Measurements from ENCODE around the gene METTL9.
A peak's percentile ranks its signal among the peaks of the same experiment; 100 is the strongest.
"Not testable (repeated sequence)": the region's sequence is repeated elsewhere in the genome, so short reads cannot be mapped to it uniquely, and the experiment has no call there.

The METTL9 gene

GRCh38 chr16:21637032-21637968 is 37.9 kb downstream of the METTL9 start:
- DNase-seq (ENCODE audit: low read depth): no peak

GRCh38 chr16:21638573-21638975 is 39.2 kb downstream of the METTL9 start:
- no peak for DNase-seq (ENCODE audit: low read depth)

GRCh38 chr16:21639493-21639892 is 40.1 kb downstream of the METTL9 start:
- no peak for DNase-seq (ENCODE audit: low read depth)

DNA sequence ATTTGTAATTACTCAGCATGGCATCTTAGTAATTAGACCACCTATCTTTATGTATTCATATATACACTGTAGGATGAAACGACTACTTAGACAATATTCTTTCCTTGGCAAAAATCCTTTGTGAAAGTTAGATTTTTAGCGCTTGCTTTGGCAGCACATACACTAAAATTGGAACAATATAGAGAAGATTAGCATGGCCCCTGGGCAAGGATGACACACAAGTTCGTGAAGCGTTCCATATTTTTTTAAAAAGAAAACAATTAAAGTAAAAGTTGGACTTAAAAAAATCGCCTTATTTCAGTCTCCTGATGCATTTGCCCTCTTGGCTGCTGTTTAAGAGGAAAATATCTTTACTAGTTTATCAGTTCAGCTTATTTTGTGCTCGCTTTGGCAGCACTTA is 42.5 kb downstream of the METTL9 start:
- DNase-seq (ENCODE audit: low read depth): no peak

DNA sequence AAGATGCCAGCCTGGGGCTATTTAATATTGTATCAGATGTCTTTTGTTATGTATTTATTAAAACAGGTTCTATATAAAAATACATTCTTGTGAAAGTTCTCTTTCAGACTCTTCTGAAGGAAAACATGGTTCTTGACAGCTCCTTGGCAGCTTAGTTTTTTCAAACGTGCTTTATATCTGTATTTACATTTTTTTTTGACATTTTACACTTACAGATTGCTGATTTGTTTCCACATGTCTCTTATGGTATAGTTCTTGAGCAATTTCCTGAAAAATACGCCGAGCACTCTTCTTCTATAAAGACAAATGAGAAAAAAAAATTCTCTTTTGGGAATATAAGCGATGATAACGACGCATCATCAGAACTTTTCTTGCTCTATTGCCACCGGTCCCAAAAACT is 43.5 kb downstream of the METTL9 start:
- DNase-seq (ENCODE audit: low read depth): no peak

DNA sequence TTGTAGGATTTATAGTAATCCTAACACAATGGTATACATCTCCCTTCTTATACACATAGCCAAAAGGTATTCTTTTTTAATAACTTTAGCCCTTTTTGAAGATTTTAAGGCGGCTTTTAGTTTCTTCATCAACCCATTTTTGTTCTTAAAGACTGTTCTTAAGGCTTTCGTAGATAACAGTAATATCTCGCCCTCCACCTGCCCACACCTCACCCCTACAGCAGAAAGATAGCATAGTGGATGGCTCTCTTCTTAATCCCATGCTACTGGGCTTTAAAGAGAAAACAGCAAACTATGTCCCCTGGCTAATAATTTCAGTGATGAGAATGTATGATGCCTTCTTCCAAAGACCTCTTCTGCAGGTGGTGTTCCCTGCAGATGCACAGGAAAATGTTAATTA is 44.4 kb downstream of the METTL9 start:
- no peak for DNase-seq (ENCODE audit: low read depth)

GRCh38 chr16:21644674-21645073 is 45.3 kb downstream of the METTL9 start:
- DNase-seq (ENCODE audit: low read depth): no peak

- DNase-seq (ENCODE audit: low read depth): peak; percentile 8
Measured at GRCh38 chr16:21645261-21645721, 45.9 kb downstream of the METTL9 start.

DNA sequence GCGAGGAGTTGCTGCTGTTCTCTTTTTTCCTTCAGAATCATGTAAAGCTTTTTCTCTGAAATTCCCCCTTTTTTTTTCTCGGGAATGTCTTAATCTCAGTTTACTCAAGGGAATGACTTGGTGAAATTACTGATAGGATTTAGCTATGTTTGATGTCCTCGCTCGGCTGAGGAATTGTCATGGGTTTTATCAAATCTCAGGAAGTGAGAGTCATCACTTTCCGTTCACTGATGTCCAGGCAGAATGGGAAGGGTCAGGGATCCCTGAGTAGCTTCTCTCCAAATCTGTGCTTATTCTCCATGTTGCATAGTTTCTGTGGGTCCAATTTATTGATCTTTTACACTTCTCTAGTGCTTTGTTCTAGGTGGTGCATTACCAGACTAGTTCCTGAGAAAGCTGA is 46.7 kb downstream of the METTL9 start:
- DNase-seq (ENCODE audit: low read depth): no peak

DNA sequence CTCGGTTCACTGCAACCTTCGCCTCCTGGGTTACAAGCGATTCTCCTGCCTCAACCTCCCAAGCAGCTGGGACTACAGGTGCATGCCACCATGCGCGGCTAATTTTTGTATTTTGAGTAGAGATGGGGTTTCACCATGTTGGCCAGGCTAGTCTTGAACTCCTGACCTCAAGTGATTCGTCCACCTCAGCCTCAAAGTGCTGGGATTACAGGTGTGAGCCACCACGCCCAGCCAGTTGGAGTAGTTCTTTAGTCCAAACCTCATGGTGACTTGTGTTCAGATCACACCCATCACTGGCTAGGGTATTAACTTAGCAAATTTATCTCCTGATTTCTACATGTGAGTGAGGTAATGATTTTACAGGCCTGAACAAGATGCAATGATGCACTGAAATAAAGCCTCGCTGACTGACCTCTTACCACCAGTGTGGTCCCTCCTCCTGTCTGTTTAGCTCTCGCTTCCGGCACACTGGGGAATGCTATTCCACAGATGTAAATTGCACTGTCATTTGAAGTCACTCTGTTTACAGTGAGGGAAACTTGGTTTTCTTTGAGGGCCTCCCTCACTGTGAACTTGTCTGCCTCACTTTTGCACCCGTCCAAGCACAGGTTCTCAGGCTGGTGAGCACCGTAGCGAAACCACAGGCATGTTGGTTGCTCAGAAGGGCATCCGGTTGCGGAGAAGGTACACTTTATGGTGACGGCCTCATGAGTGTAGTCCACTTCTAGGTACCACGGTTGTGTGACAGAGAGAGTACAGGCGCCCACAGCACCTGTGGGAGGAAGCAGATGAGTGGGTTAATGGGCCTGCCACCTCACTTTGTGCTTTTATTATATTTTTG is 47.6 kb downstream of the METTL9 start:
- DNase-seq (ENCODE audit: low read depth): peak; percentile 42

DNA sequence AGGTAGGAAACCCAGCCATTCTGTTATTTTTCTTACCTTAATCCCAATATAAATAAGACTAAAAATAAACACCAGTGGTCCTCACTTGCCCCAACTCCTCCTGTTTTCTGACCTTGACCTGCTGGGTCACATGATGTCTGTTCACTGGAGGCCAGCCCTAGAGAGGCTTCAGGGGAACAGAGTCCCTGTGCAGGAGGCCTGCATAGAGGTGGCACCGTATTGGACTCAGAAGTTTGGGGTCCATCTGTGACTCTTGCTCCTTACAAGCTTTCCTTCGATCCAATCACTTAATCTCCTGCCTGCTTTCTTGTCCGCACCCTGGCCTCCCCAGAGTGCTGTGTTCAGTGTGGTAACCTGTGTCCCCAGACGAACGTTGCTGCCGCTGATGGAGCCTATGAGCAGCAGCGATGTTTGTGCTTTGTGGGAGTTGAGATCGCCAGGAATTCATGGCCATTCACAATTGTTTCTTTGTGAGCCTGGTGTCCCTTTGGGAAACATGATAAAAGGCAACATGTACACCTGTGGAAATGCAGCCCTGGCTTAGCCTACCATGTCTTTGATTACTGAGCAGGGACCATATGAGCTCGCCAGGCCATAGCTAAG is 48.3 kb downstream of the METTL9 start:
- no peak for DNase-seq (ENCODE audit: low read depth)

DNA sequence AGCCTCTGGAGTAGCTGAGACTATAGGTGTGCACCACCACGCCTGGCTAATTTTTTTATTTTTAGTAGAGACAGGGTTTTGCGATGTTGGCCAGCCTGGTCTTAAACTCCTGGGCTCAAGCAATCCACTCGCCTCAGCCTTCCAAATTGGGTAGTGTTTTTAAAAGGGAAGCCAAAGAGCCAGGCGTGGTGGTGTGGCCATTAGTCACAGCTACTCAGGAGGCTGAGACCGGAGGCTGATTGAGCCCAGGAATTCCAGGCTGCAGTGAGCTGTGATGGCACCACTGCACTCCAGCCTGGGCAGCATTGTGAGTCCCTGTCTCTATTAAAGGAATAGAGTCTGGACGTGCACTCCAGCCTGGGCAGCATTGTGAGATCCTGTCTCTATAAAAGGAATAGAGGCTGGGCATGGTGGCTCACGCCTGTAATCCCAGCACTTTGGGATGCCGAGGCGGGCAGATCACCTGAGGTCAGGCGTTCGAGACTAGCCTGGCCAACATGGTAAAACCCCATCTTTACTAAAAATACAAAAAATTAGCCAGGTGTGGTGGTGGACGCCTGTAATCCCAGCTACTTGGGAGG is 50.5 kb downstream of the METTL9 start:
- not testable (repeated sequence) for DNase-seq (ENCODE audit: low read depth)

DNA sequence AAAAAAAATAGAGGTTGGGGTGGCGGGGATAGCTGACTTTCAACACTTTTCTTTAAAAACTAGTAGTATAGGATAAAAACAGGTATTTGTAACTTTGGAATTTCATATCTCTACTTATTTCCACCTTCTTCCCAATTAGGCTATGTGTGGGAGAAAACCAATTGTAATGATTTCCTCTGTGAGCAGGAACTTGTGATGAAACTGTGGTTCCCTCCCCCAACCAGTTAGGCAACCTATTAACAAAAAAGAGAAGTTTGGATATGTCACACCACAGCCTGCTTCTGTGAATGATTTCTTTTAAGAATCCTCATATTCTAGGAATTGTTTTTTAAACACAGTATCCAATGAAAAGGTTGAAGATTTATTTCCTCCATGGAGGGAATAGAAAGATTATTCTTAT is 51.1 kb downstream of the METTL9 start:
- DNase-seq (ENCODE audit: low read depth): no peak

DNA sequence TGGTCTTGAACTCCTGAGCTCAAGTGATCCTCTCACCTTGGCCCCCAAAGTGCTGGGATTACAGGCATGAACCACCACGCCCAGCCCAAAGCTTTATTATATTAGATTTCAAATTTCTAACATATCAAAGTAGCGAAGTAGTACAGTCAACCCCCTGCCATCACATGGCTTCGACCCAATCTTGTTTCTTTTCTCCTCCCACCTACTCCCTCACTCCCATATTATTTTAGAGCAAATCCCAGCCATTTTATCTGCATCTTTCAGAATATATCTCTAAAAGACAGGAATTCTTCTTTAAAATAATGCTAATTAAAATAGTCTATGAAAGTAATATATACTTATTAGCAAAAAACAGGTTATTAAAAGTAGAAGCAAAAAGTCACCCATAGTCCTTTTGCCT is 52.1 kb downstream of the METTL9 start:
- DNase-seq (ENCODE audit: low read depth): no peak

DNA sequence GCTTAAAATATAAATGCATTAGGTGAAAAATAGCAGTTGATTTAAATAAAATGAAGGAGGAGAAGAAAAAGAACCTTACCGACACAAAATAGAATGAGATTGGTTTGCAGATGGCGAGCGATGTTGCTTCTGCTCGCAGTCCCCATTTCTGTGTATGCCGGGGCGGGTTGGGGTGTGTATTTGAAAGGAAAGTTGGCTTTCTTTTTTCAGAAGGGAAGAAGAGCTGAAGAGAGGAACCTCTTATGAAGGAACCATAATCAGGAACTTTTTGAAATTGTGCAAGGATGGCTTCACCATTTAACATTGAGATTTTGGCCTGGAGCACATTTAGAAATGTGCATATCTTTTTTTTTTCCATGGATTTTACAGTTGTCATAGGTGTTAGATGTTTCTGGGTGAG is 53.1 kb downstream of the METTL9 start, which contains the start of gene IGSF6:
Gene IGSF6, minus strand, starts transcription at position 156 of the 400 bp plus-strand sequence. Its CDS starts 10 bp downstream, at position 146.
- no peak for DNase-seq (ENCODE audit: low read depth)

DNA sequence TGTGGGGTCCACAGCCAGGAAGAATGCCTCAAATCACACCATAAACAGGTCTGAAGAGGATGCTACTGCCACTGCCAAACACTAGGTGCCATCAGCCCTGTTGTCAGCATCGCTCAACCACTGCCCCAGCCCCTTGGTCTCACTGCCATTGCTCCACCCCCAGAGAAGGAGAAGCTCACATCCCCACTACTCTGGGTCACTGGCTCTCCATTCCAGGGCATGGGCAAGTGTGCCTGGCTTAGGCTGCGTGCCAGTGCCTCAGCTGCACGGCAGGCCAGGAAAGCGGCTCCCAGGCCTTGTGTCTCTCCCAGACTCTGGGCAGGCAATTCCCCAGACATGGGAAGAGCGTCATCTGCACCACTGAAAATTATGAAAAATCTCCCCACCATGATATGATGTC is 54.2 kb downstream of the METTL9 start:
- no peak for DNase-seq (ENCODE audit: low read depth)

DNA sequence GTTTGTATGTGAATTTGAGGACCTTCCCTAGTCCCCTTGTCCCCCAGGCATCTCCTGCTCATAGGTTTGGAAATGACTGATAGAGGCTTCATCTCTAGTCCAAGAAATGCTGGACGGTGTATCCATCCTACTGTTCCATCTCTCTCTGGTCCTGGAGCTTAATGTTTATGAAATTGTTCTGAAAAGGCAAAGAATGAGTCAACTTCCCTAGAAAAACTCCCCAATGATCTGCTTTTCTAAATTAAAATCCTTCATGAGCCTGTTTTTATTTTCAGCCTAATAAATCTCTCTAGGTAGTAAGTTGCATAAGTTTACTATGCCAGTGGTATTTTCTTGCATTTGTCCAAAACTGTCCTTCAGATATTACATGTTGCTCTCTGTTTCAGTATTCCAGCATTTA is 55.1 kb downstream of the METTL9 start:
- no peak for DNase-seq (ENCODE audit: low read depth)

GRCh38 chr16:21654881-21655280 is 55.5 kb downstream of the METTL9 start:
- DNase-seq (ENCODE audit: low read depth): no peak

GRCh38 chr16:21656795-21657768 is 57.7 kb downstream of the METTL9 start:
- no peak for DNase-seq (ENCODE audit: low read depth)

DNA sequence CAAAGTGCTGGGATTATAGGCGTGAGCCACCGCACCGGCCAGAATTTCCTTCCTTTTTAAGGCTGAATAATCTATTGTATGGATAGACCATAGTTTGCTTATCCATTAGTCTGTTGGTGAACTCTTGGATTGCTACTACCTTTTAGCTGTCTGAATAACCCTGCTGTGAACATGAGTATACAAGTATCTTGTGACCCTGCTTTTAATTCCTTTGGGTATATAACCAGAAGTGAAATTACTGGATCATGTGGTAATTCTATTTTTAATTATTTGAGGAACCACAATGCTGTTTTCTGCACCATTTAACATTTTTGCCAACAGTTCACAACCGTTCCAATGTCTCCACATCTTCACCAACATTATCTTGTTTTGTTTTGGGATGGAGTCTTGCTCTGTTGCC is 59.7 kb downstream of the METTL9 start:
- no peak for DNase-seq (ENCODE audit: low read depth)
